Measurements from ENCODE around the gene TRPT1.
"Not testable (repeated sequence)": the region's sequence is repeated elsewhere in the genome, so short reads cannot be mapped to it uniquely, and the experiment has no call there.

Gene TRPT1

DNA sequence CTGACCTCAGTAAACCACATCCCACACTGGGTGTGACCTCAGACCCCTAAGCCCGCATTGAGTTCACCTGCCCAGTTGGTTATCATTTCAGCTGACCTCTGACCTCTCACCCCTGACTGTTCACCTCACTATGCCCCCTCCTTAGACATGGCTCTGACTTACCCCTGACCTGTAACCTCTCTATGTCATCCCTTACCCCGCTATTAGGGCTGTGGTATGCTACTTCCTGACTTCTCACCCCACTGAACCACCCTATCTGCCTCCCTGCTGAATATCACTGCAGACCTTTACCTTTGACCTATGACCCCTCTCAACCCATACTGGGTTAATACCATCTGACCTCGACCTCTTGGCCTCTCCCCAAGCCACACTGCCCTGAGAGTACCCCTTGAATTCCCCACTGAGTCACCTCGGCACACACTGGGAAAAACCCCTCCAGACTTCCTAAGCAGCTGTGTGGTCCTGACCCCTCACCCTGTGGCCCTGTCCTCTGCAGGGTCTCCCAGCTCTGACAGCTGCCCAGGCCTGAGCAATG, 33.6 kb upstream of the TRPT1 start:
- DNase-seq (ENCODE audit: insufficient read length, low spot score) = no peak
- no peak for FAIRE-seq

DNA sequence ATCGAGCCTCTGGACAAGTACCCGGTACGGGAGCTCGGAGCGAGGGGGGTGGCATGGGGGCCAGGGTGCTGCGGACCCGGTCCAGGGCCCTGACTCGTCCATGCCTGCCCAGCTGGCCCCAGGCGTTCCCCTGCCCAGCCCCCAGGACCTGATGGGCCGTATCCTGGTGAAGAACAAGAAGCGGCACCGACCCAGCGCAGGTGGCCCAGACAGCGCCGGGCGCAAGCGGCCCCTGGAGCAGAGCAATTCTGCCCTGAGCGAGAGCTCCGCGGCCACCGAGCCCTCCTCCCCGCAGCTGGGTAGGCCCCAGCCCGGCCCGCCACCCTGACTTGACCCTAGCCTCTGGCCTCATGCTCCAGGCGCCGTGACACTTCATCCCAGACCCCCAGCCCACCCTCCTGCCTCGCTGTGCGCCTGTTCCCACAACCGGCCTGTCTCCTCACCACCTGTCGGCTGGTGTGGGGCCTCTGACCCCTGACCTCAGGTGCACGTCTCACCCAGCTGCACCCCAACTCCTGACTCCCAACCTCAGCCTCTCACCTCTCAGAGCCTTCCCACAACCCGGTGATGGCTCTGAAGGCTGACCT, 33.1 kb upstream of the TRPT1 start:
- no peak for DNase-seq (ENCODE audit: insufficient read length, low spot score)
- FAIRE-seq = no peak

DNA sequence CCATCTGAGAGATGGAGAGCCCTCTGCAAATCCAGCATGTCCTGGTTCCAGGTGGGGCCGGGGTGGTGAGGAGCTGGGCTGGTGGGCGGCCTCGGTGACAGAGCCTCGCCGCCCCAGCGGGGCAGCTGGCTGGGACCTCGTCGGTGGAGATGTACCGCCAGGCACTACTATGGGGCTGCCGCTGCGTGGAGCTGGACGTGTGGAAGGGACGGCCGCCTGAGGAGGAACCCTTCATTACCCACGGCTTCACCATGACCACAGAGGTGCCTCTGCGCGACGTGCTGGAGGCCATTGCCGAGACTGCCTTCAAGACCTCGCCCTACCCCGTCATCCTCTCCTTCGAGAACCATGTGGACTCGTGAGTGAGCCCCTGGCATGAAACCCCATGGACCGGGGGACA, 32.4 kb upstream of the TRPT1 start:
- DNase-seq (ENCODE audit: insufficient read length, low spot score) (no peak), FAIRE-seq (no peak)

DNA sequence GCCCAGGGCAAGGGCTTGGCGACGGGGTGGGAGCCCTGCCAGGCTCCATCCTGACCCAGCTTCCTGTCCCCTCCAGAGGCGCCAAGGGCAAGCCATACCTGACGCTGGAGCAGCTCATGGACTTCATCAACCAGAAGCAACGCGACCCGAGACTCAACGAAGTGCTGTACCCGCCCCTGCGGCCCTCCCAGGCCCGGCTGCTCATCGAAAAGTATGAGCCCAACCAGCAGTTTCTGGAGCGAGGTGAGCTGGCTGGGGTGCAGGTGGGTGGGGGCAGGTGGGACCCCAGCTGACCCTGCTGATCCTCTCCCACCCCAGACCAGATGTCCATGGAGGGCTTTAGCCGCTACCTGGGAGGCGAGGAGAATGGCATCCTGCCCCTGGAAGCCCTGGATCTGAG, 30.3 kb upstream of the TRPT1 start:
- FAIRE-seq (no peak), DNase-seq (ENCODE audit: insufficient read length, low spot score) (no peak)

DNA sequence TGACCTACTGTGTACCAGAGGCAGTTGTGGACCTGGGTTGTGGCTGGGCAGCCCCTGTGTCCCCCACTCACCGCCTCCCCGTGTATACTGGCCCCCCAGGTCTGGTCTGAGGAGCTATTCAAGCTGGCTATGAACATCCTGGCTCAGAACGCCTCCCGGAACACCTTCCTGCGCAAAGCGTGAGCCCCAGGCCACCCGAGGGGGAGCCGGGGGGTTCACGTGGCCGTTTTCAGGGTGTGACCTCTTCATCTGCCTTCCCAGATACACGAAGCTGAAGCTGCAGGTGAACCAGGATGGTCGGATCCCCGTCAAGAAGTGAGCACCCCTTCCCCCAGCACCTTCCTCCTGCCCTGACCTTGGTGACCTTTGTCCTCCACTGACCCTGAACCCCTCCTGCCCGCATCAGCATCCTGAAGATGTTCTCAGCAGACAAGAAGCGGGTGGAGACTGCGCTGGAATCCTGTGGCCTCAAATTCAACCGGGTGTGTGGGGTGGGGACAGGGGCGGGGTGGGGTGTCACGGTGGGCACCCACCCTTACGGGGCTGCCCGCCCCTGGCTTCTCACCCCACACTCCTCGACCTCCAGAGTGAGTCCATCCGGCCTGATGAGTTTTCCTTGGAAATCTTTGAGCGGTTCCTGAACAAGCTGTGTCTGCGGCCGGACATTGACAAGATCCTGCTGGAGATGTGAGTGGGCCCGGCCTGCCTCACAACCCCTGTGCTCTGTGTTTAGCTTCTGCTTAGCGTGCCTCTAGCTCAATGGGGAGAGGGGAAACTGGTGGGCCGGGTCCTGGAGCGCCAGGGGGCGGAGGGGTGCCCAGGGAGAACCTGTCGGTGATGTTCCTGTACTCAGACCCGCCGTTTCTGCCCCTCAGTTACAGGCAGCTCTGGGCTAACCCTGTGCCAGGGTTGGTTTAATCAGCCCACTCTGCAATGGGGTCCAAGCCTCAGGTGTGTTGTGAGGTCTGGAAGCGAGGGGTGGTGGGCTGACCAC, 29.4 kb upstream of the TRPT1 start:
- FAIRE-seq (no peak), DNase-seq (ENCODE audit: insufficient read length, low spot score) (no peak)

DNA sequence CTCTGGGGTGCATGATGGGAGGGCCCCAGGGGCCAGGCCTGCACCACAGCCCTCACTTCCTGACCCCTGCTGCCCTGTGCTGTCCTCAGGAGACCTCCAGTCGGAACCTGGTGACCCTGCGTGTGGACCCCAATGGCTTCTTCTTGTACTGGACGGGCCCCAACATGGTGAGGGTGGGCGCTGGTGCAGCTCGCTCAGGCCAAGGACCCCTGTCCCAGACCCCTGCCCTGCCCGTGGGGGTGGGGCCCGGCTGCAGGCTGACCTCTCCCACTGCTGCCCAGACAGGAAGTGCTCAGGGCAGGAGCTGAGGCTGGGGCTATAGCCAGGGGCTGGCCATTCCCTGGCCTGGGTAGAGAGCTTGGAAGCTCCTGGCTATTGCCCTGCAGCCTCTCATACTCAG, 28.3 kb upstream of the TRPT1 start:
- no peak for FAIRE-seq
- DNase-seq (ENCODE audit: insufficient read length, low spot score) = no peak

DNA sequence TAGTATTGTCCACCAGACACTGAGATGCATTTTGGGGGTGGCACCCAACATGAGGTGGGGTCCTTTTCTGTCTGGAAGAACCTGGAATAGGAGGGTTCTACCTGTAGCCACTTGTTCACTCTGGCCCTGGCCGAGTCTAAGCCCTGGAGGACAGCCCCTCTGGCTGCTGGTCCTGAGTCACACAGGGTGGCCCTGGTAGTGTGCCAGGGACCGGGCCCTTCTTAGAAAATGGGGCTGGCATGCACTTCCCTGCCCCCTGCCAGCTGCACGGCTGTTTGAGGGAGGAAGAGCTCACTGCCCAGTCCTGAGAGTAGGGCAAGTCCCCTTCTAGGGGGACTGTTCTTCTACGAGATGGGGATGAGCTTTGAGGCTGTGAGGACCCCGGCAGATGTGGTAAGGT, 27.5 kb upstream of the TRPT1 start:
- no peak for FAIRE-seq
- no peak for DNase-seq (ENCODE audit: insufficient read length, low spot score)

DNA sequence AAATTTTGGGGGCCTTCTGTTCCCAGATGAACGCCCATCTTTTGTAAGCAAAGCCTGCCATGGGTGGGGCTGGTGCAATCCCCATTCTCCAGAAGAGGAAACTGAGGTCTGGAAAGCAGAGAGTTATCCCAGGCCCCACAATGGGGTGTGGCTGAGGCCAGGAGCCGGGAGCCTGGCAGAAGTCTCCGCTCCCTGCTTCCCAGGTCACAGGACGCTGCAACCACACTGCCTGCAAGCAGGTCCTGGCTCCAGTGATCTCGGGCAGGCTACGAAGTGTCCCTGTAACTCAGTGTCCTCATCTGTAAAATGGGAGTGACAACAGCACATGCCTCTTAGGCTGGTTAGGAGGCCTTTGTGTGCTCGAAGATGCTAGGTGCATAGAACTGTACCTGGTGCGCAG, 27.1 kb upstream of the TRPT1 start:
- FAIRE-seq (no peak), DNase-seq (ENCODE audit: insufficient read length, low spot score) (no peak)

DNA sequence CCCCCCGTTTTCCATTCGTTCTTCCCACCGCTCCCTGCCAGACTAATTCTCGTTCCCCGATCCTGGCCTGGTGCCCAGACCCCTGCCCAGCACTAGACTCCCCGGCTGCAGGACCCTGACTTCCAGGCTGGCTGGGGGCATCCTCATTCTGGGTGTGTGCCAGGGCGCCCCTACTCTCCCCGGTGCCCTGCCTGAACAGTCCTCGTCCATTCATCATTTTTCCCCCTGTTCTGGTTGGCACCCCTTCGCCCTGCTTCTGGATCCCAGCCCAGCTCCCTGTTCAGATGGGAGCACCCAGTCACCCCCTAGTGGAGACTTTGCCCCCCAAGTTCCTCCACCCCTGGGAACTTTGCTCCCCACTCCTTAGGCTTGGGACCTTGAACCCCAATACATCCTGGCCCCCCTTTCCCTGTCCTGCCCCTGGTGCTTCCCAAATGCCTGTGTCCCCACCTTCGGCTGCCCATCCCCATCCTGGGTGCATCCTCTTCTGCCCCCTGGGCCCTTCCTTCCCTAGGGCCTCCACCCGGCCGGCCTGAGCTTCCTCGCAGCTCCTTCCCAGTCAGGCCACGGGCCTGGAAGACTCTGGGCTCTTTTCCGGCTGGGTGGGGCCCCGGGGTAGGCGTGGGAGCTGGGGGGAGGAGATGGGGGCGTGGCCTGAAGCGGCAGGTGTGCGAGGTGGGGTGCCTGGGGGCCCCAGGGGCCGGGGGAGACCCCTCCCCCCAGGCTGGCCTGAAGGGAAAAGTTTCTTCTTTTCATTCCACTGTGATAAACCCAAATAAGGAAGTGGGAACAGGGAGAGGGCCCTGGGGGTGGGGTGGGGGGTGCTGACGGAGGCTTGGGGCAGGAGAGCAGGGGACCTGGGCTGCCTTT, 26.3 kb upstream of the TRPT1 start:
- DNase-seq (ENCODE audit: insufficient read length, low spot score) = peak; percentile 41
- no peak for FAIRE-seq

DNA sequence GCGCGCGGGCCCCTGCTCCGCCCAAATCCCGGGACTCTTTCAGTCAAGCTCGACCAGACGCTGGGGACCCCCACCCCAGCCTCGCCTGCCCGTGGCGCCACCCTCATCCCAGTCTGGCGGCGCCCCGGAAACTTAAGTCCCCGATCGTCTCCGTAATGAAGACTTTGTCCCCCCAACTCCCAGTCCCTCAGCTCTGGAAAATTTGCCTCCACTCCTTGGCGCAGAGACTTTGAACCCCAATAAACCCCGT, 25.7 kb upstream of the TRPT1 start:
- FAIRE-seq = no peak
- DNase-seq (ENCODE audit: insufficient read length, low spot score) = no peak

DNA sequence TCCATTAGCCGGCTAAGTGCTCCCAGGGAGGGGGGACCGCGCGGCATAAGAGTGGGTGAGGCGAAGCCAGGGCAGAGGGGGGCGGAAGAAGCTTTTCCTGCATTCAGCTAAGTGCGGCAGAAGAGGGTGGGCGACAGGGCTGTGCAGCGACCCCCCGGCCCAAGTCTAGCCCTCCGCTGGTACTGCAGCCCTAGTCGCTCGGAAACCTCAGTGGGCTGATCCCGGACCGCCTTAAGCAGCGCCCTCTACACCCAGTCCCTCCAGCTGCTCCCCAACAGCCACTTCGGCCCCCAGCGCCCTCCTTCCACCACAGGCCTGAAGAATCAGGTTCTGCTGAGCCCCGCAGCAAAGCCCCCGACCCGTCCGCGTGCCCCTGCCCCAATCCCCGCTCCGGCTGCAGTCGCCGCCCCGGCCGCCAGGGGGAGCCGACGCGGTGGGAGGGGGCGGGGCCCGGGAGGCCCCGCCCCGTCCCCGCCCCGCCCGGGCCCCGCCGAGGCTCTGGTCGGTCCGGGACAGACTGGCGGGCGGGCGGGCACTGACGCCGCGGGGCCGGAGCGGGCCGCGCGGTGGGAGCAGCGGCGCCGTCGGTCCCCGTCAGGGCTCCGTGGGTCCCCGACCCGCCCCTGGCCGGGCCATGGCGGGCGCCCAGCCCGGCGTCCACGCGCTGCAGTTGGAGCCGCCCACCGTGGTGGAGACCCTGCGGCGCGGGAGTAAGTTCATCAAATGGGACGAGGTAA, 25.2 kb upstream of the TRPT1 start, which contains the start of gene PLCB3:
PLCB3 (plus strand) TSS at position 515 of the 737 bp plus-strand sequence; CDS start at position 635, 120 bp downstream.
- FAIRE-seq (no peak), DNase-seq (ENCODE audit: insufficient read length, low spot score) (peak; percentile 60)

DNA sequence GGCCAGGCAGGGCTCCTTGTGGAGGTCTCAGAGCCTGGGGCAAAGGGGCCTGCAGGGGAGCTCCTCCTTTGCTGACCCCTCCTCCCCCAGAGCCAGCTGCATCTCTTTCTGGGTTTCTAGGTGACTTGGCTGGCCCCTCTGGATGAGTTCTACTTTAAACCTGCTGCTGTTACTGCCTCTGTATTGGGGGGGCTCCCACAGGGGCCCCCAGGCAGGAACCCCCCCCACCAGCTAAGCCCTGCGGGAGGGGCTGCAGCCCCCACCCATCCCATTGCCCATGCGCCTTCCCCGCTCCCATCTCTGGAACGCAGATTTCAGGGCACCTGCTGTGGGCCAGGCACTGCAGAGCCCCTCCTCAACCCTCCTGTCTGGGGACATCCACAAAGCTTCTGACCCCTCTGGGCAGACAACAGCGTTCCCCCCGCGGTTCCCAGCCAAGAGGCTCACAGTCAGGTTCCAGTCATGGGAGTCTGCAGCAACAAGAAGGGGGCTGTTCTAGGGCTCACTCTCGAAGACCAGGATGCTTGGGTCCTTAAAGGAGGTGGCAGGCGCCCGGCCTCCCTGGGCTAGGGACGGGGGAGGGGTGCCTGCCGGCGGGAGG, 24.5 kb upstream of the TRPT1 start:
- DNase-seq (ENCODE audit: insufficient read length, low spot score) (no peak), FAIRE-seq (no peak)

DNA sequence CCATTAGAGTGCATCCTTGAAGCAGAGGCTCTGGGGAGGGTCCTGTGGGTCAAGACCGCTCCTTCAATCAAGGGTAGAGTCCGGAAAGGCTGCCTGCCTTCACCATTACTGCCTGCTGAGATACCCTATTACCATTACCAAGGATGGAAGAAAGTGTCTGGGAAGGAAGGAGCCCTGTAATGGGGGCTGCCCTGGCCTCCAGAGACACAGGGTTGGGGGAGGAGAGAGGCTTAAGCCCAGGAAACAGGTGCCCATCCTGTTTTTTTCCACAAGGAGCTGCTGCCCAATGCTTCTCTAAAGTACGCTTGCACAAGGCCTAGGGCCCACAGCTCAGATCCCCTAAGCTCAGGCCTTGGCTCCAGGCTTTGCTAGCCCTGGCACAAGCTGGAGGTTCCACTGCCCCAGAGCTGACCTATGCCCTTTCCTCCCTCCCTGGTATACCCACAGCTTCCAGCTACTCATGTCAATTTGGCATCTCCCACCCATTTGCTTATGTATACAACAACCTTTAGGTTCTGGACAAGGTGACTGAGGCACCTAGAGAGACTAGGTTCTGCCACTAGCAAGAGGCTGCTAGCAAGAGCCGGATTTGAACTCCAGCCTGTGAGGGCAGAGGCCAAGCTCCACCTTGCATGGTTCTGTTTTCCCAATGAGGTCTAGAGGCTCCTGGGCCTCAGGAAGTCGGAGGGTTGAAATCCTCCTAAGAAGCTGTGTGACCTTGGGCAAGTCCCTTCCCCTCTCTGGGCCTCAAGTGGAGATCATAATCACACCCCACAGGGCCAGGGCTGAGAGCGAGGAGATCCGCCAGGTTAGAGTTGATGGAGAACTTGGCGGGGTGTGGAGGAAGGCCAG, 23.8 kb upstream of the TRPT1 start:
- DNase-seq (ENCODE audit: insufficient read length, low spot score) (no peak), FAIRE-seq (no peak)

DNA sequence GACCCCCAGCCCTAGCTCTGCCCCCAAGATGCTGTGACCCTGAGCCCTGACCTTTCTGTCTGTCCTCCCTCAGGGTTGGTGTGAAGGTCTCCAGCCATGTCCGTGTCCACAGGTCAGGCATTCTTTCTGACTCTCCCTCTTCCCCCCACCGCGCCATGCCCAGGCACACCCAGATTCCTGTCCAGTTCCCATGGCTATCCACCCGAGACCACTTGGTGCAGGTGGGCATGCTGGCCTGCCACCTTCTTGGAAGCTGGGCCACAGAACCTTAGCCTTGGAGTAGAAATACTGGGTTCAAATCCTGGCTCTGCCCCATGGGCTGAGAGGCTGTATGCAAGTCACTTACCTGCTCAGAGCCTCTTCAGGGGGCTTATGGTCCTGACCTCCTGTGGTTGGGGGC, 23.1 kb upstream of the TRPT1 start:
- FAIRE-seq = no peak
- DNase-seq (ENCODE audit: insufficient read length, low spot score) = no peak

DNA sequence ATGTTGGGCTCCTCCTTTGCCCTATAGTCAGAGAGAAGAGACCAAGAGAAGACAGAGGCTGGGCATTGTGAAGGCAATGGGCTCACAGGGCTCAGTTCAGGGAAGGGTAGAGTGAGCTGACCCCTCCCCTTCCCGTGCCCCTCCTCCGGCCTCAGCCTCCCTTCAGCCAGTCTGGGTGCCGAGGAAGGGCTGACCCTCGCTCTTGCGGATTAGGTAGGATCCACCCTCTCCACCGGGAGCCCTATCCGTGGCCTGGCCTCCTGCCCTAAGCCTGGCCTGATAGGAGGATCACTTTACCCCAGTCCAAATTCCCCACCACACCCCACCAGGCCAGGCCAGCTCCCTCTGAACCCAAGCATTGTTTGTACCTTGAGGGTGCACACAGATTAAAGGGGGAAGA, 22.6 kb upstream of the TRPT1 start:
- FAIRE-seq (no peak), DNase-seq (ENCODE audit: insufficient read length, low spot score) (no peak)

DNA sequence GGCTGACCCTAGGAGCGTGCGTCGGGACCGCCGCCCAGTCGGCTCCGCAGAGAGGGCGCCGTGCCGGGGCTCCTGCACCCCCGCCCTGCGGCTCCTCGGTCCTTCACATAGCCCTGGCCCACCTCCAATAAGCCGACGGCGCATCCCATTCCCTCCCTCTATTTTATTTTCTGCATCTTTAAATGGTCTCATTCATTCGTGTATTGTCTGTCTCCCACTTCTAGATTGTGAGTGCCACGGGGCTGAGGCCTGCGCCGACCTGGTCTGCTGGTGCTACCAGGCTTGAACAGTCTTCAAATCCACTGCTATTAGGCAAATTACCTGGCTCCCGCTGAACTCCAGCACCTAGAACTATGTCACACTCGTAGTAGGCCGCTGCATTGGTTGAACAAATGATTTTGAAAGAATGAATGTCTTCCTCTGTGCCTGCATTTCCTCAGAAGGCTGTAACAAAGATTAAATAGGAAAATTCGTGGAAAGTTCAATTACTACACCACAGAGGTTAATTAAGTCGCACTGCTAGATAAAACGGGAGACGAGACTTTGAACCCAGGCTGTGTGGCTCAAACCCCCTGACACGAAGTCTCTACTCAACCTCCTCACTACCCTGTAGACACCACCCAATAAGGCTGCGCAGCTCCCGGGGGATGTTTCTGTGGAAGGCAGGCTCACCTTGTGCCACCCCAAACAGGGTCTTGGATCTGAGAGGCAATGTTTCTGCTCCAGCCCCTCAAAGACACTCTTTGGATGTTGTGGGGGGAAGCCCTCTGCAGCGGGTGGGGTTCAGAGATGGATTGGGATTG, 21.9 kb upstream of the TRPT1 start:
- no peak for FAIRE-seq
- no peak for DNase-seq (ENCODE audit: insufficient read length, low spot score)

DNA sequence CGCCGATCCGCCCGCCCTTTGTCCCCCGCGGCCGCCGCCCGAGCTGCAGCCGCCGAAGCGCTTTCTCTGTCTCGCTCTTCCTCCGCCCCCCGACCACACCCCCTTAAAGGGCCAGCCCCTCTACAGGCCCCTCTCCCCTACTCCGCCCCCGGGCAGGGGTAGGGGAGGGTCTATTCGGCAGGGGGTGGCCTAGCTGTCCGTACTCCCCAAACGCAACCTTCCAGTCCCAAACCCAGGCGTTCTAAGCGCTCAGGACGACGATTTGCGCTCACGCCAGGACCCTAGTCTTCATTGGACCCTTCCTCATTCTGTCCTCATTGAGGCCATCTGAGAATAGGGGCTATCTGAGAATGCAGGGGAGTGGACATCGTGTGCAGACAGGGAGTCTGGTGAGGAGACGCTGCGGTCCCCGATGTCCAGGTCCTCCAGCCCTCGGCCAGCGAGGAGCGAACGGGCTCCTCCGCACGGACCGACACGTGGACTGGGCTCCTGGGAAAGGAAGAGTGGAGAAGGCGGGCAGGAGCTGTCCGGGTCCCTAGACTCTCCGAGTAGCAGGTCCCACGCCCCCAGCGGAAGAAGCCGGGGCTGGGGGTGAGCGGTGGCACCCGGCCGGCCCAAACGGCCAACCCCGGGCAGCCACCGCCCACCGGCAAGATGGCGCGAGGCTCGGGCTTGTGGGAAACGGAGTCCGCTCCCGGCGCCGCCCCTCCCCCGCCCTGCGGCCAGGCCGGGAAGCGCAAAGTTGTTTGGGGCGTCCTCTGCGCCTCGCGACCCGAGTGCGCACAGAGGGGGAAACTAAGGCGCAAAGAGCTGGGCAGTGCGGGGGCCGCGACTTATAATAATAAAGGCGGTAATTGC, 21.1 kb upstream of the TRPT1 start, which contains the start of gene PPP1R14B:
PPP1R14B (minus strand) TSS at position 73 of the 858 bp plus-strand sequence. CDS start 270 bp downstream, outside the sequence.
- FAIRE-seq (peak; percentile 28), DNase-seq (ENCODE audit: insufficient read length, low spot score) (peak; percentile 74)

DNA sequence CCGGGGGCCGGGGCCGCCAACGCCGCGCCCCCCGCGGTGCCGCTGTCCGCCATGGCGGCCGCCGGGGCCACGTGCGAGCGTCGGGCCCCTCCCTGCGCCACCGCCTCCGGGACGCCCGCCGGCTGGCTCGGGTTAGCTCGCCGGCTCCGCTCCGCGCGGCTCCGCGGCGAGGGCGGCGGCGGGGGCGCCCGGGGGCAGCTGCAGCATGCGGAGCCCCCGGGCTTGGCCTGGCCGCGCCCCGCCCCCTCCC, 20.6 kb upstream of the TRPT1 start:
- FAIRE-seq; DNase-seq (ENCODE audit: insufficient read length, low spot score): not testable (repeated sequence)
